GM19328 (cell line): ENCODE data around the gene C1orf53.

Experiments
- ATAC-seq: cut with Tn5 transposase; IDR thresholded peaks from one replicate; pipeline ENCODE4 v1.9.1; 2021; ENCODE audit warnings: mild to moderate bottlenecking, moderate library complexity; ENCODE audit not compliant: unreplicated experiment

Gene C1orf53

DNA sequence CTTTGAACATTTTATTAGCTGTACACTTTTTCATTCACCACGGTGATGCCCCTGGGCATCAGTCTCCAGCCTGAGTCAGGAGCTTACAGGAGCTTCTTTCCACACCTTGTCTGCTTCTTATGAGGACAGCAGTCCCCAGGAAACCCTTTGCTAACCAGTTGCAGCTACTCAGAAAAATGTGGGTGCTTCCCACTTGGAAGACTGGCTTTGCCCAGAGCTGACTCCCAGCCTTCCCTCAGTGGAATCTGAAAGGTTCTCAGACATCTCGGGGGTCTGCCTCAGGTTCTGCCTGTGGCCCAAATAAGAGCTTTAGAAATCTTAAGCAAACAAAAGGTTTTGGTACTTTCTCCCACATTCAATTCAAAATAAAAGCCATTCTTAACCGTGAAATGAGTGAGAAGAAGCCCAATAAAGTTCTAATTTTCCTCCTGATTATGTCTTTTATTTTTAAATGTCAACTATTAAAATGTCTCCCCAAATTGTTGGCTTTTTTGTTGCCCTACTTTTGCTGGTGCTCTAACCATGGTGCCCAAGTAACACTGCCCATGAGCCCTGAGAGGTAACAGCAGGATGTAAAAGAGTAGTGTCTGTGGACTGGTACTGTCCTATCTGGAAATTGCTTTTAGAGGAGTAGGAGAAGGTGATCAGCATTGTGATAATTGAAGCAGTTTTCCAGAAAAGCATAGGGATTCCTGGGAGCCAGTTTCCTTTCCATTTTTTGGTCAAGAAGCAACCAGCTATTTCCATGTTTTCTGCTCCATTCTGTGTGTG is 5.6 kb downstream of the C1orf53 start:
- ATAC-seq, result no peak

DNA sequence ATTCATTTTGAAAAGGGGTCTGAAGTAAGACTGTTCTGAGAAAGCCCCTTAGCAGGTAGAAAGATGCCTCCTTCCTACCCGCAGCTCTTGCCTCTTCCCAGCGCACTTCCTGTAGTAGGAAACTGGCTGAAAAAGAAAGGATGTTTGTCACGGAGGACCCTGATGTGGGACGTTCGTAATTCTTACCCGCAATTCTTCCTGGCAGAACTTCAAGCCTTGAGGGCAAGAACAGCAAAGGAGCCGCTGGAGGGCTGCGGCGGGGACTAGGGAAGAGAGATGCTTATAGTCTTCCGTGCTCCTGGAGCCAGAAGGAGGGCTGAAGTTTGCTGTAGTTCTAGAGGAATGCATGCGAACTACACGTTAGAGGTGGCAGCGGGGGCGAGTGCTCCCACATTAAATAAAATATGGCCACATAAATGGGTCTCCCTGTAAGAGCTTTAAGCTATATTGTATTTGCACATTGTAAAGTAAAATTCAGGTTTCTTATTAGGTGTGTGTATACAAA is 6.3 kb downstream of the C1orf53 start:
- no peak for ATAC-seq

DNA sequence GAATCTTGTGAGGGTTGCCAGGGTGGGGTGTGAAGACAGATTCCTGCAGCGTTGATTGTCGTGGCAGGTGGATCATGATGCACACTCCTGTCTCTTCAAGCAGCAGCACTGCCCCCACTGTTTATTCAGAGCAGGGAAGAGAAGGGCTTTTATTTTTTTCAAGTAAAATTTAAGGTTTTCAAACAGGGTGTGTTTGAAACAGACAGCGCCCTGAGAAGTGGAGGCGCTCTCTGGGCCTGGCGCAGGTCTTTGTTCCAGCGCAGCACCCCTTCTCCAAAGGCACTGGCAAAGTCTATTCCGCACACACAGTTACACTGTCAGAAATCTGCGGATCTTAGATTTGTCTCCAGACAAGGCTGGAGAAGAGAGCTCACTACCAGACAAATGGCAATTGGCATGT is 7.0 kb downstream of the C1orf53 start:
- no peak for ATAC-seq

DNA sequence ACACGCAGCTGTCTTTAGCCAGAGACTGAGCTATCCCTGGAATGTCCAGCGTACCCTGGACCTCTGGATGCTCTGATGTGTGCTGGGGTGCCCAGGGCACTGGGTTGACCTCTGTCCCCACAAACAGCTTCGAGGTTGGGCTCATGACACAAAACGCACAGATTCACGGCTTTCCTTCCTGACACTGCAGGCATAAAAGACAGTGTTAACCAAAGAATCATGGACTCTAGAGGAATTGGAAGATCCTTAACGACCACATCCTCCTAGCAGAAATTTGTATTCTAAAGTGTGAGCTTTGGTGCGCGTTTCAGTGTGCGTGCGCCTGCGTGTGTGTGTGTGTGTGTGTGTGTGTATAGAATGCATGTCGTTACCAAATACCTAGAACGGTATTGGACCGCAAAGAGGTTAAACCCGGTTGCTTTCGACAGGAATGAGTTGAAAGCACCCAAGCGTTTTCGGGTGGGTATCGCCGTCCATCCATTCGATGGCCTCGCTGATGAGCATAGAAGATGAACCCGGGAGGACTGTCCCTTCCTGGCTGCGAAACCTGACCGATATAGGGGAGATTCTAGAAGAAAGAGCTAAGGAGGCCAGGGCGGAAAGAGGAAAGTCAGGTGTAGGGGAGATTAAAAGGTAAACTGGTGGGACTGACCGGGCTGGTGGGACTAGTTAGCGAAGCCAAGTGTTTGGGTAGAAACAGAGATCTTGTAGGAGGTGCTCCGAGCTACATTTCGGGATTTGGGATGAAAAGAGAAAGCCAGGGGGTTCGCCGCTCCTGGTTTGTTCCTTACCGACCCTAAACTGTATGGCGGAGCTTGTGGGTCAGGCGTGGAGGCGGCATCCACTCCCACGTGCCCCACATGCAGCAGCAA is 7.9 kb downstream of the C1orf53 start:
- no peak for ATAC-seq

DNA sequence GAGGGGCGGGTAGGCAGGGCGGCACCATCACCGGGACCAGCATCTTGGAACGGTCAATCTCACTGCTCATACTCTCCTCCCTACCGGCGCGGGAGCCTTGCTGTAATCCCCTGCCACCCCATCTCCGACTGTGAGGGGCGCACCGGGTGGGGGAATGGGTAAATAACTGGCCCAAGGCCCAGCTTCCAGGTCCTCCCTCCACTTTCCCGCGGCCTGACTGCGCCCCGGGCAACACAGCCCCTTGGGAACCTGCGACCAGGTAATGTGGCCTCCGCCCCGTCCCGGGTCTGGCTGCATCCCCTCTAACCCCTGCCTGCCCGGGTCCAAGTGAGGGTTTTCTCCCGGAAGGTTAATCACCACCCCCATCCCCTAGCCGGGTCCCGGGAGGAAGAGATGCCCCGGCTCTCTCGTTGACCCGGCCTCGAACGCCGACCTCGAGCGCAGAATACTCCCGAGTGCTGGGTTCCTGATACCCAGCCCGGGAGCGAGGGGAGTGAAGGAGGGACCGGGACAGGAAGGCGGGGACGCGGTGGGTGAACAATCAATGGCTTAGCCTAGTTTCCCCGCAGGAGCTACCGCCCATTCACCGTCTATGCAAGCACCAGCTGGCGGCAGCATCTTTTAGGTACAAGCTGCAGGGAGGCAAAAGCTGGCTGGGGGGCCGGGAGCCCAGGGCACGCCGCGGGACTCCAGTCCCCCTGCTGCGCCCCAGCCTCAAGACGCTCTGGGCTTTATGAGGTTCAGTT is 8.9 kb downstream of the C1orf53 start:
- no peak for ATAC-seq

DNA sequence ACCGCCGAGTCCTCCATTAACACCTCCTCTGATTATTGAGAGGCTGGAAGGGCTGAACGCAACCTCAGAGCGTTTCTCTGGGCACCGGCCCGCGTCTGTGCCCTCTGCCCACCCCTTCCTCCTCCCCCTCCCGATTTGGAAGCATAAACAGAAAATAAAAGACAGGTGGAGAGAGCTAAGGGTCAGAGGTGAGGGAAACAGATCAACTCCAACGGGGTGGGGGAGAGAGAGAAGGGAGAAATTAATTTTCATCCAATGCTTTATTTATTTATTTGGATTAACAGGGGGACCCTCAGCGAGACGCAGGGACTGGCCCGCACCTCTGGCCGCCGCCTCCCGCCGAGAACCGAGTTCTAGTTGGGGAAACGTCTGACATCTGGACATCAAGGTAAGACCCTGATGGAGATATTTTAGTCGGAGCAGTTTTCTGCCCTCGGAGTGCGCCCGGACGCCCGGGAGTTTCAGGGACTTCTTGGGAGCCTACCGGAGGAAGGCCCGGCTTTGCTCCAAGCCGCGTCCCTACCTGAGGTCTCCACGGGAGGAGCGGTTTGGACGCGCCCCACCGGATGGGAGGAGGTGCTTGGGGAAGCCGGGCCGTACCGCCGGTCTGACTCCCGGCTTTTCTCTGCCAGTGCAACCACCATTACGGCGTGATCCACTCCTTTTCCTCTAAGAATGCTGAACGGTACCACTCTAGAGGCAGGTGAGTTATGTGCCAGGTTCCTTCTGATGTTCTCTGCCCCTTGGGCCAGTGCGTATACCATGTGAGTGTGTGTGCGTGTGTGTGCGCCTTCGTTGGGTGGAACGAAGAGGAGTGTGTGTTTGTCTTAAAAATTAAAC is 9.6 kb downstream of the C1orf53 start:
- no peak for ATAC-seq

DNA sequence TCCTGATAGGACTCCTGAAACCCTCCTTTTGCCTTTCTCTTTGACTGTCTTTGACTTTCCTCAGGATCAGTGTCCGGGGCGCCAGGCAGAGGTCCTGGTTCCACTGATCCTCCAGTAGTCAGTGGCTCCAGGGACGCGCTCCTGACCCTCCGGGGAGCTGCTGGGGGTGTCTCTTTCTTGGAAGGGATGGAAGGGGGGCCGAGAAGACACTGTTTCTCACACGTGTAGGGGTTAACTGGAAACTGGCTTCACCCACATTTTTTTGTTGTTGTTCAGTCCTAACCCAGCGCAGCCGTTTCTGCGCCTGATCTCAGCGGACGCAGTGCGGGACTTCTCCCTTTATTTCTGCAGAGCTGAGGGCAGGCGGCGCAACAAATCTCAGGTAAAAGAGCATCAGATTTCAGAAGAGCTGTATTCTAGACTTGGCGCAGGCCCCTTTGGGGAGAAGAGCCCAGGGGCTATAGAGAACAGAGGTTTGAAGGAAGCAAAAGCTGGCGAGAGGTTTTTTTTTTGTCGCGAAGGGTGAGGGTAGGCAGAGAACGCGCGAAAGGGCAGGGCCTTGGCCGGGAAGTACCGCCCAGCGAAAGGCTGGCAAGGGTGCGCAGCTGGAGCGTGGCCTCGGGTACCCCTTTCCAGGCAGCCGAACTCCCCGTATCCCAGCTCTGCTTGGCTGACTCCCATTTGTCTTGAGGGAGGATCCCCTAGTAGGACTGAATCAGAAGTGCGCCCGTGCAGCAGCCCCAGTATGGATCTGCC is 10.5 kb downstream of the C1orf53 start:
- ATAC-seq, result no peak

DNA sequence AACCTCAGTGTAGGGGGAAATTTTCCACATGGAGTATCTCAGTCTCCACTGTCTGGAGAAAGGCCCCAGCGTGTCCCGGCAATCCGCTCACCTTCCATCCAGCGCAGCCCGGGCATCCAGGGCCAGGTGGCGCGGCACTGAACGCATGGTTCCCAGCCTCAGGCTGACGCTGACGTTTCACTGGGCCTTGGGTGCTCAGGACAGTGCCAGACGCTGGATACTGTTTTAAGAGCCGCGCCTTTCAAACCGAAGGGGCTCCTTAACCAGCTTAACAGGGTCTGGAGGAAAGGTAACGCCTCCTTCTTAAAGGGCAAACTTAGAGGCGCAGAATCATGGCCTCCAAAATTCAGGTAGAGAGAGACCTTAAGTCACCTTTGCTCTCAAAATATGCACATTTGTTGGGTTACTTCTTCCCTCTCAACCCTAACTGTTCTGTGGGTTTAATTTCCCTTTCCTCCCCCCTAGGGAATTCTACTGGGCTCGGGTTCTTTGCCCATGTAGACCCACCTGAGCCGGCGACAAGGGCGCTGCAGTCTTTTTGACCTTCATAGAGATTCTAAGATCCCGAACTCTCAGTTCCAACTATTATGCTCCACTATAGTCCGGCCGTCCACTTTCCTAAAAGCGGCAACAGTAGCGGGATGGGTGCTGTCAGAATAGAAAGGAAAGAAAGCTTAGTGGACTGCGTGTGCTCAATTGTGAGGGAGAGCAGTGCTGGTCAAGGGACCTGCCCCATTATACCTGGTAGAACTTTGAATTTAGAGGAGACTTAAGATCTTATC is 11.3 kb downstream of the C1orf53 start:
- no peak for ATAC-seq

DNA sequence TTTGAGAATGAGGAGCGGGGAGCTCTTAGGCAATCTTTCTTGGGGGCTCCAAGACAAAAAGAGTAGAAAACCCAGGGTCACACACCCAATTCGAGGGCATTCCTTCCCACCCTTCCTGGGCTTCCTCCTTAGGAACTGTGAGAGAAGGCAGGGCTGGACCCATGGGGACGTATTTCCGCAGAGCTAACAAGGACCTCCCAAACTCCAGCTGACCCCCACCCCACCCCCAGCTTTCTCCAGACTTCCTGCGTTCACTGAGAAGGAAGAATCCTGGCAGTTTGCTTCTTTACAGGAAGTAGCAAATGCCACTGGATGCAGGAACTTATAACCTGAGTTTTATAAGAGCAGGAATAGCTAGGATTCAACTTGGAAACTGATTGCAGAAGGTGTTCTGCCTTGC is 12.1 kb downstream of the C1orf53 start:
- no peak for ATAC-seq

DNA sequence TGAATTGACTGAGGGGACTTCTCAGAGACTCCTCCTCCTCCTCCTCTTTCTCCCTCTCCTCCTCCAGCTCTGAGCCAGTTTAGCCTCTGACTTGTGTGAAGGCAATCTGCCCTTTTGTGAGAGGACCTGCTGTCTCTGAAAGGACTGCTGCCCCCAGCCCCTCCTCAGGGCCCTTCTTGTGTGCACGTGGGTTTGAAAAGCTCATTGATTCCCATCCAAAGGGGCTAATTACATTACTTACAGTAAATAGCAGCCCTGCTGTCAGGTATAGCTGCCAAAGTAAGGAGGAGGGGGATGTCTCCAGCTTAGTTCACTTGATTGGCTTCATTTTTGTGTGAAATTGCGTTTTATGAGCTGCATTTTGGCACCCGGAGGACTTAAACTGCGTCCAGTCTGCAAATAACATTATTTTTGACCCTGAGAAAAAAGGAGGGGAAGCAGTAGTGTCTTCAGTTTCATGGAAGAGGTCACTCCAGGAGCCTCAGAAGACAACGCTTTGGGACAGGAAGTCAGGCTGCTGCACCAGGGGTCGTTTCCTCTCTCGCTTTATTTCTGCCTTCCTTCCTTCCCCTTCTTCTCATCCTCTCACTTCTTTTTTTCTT is 12.9 kb downstream of the C1orf53 start:
- ATAC-seq, result no peak

DNA sequence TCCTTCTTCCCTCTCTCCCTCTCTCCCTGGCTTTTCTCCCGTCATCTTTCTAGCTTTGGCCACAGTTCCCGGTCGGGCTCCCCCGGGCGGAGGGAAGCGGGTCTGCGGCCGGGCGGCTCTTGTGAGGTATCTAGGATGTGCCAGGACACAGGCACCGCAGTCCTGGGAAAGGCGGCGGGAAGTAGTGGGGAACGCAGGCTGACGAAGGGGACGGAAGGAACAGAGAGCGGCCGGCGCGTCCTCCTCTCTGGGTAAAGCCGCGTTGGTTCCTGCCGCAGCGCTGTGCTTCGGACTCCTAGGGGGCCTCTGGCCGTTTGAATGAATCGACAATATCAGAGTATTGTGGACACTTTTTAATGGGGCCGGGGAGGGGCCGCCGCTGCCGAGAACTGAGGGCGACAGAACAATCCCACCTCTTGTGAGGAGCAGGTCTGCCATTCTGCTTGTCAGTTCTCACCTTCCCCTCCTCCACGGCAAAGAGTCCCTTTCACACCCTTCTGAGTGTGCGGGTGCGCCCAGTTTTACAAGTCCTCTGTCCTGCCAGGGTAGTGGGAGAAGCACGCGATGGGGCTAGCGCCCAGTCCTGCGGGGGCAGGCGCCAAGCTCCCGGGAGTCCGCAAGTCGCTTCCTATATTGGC is 13.6 kb downstream of the C1orf53 start:
- ATAC-seq, result no peak

DNA sequence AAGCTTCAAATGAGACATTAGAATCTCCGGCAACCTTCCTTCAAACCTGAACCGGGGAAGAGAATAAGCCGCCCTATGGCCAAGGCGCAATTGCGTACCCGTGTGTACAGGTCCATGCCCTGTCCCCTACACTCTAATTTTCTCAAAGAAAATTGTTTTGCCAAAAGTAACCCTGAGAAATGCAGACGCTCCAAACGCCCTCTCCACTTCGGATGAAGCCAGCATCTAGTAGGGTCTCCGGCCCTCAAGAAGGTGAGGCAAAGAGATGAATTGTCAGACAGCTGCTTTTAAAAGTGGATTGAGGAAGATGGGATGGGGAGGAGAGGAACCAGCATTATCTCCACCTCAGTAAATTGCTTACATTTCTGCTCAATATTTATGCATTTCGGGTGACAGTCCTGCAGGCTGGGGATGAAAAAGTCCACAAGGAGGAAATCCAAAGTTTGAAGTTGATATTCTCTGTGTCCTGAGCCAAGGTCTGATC is 14.1 kb downstream of the C1orf53 start:
- ATAC-seq, result no peak

DNA sequence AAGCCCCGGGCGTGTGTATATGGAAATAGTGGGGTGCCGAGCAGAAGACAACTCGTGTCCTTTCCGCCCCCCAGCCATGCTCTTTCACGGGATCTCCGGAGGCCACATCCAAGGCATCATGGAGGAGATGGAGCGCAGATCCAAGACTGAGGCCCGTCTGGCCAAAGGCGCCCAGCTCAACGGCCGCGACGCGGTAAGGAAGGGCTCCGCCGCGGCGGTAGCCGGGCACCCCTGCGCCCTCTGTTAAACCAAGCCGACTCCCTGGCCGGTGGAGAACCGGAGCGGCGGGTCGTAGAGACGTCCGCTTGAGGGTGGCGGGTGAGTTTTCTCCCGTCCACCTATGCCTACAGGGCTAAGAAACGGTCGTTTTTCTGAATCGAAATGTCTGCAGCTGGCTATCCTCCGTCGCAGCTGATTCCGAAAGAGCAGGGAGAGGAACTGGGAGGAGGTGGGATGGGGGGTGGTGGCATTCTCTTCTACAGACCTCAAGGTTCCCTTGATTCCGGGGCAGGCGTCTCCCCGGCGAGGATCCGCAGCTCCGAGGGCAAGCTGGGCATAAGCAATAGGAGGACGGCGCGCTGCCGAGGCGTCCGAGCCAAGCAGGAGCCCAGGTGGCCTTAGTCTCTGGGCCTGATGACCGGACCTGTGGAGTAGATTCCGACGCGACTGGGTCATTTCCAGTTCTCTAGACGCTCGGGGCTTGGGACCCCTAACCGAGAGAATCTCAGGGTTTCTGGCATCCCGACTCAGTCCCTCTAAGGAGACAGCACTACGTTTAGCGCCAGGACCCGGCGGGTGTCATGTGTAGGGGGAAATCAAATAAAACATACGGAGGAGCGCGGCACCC is 15.6 kb downstream of the C1orf53 start:
- no peak for ATAC-seq

DNA sequence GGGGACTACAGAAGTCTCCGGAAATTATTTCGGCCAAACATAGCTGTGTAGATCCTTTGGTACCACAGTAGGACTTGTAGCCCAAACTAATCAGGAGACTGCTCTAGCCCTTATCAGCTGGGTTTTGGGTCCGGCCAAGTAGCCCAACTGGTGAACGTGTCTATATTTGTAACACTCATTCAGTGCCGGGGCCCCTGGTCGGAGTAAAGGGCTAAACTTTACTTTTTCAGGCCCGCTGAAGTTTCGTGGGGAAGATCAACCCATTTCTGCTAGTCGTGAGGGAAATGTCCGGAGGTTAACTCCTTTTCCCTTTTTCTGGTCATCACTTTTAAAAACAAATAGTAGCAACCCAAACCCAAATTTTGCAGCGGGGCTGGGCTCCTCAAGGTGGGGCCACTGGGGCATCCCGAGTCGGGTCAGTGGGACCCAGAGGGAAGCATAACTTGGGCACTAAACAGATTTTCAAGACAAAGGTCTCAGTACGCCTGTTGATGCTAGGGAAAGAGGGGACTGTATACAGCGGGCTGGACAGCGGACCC is 16.4 kb downstream of the C1orf53 start:
- no peak for ATAC-seq

DNA sequence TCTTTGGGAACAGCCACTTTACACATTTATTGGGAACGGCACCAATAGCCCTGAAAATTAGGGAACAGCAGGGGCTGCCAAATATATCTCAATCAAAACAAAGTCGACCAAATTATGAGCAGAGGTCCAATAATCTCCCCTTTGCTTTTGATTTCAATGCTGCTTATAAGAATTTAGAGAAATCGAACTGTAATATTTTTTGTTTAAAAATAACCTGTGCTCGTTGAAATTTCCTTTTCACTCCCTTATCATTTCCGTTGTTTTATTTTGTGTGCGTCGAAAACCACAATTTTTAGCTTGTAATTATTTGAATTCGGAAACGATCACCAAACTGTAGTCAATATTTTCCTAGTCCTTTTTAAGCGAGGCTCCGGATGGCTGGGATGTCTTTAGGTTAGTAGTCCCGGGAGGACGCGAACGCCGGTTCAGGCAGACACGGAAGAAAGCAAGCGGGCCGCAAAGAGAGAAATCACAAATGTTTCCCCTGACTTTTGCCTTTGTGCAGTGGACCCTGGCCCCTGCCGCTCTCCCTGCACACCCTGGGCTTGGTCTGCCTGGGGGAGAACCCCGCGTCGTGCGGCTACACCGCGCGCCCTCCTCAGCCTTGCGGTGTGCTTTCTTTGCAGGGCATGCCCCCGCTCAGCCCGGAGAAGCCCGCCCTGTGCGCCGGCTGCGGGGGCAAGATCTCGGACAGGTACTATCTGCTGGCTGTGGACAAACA is 17.1 kb downstream of the C1orf53 start:
- no peak for ATAC-seq

DNA sequence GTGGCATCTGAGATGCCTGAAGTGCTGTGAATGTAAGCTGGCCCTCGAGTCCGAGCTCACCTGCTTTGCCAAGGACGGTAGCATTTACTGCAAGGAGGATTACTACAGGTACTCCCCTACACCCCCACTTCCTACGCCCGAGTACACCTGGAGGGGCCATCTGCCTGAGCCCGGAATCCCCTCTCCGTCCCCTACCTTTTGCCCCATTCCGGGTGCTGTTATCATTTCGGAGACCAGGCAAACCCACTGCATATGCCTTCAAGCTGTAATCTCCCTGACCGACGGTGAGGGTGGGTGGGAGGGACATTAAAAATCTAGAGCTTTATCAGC is 17.6 kb downstream of the C1orf53 start:
- no peak for ATAC-seq
